ENCODE data around the gene JAK3. TPM values are rescaled to one million over a fixed set of nuclear protein-coding genes. Genes with fewer than 3 reads are reported as not detected.
"Not testable (repeated sequence)": the region's sequence is repeated elsewhere in the genome, so short reads cannot be mapped to it uniquely, and the experiment has no call there.

The JAK3 gene
- total RNA-seq, 1 donor from 2014 or later: 0.26 TPM

- DNase-seq (ENCODE audit: low read depth): no peak
- no peak for FAIRE-seq
- no peak overlapping the region for H3K4me3 ChIP-seq (ENCODE audit: low read depth, low read length)
- no peaks in the 10 kb centered on the region for H3K36me3 ChIP-seq (ENCODE audit: control insufficient read depth, insufficient read depth, low read length)
- TF ChIP-seq CTCF (IDR thresholded peaks at IDR 0.05; ENCODE audit: insufficient read depth, low read length, severe bottlenecking): no peak
- no peaks in the 10 kb centered on the region for H3K27me3 ChIP-seq (ENCODE audit: control insufficient read depth, insufficient read depth, low read length)
Observed at GRCh38 chr19:17807731-17808316, 40.0 kb downstream of the JAK3 start.

GRCh38 chr19:17806945-17807344 is 40.8 kb downstream of the JAK3 start:
- no peak overlapping the region for H3K4me3 ChIP-seq (ENCODE audit: low read depth, low read length)
- H3K27me3 ChIP-seq (ENCODE audit: control insufficient read depth, insufficient read depth, low read length): no peaks in the 10 kb centered on the region
- no peak for DNase-seq (ENCODE audit: low read depth)
- no peak for TF ChIP-seq CTCF (IDR thresholded peaks at IDR 0.05; ENCODE audit: insufficient read depth, low read length, severe bottlenecking)
- no peaks in the 10 kb centered on the region for H3K36me3 ChIP-seq (ENCODE audit: control insufficient read depth, insufficient read depth, low read length)
- FAIRE-seq: no peak

GRCh38 chr19:17805427-17805826 is 42.4 kb downstream of the JAK3 start:
- Histone ChIP-seq H3K36me3 (ENCODE audit: control insufficient read depth, insufficient read depth, low read length) (no peaks in the 10 kb centered on the region), H3K27me3 (ENCODE audit: control insufficient read depth, insufficient read depth, low read length) (no peaks in the 10 kb centered on the region), H3K4me3 (ENCODE audit: low read depth, low read length) (no peak overlapping the region)
- DNase-seq (ENCODE audit: low read depth) (no peak), FAIRE-seq (peak; percentile 64)
- no peak for TF ChIP-seq CTCF (IDR thresholded peaks at IDR 0.05; ENCODE audit: insufficient read depth, low read length, severe bottlenecking)

GRCh38 chr19:17803264-17803896 is 44.4 kb downstream of the JAK3 start:
- DNase-seq (ENCODE audit: low read depth): no peak
- no peak for TF ChIP-seq CTCF (IDR thresholded peaks at IDR 0.05; ENCODE audit: insufficient read depth, low read length, severe bottlenecking)
- FAIRE-seq: no peak
- Histone ChIP-seq H3K4me3 (ENCODE audit: low read depth, low read length) (no peak overlapping the region), H3K36me3 (ENCODE audit: control insufficient read depth, insufficient read depth, low read length) (no peaks in the 10 kb centered on the region), H3K27me3 (ENCODE audit: control insufficient read depth, insufficient read depth, low read length) (no peaks in the 10 kb centered on the region)

- FAIRE-seq (no peak), DNase-seq (ENCODE audit: low read depth) (no peak)
- TF ChIP-seq CTCF (IDR thresholded peaks at IDR 0.05; ENCODE audit: insufficient read depth, low read length, severe bottlenecking): no peak
- no peaks in the 10 kb centered on the region for H3K27me3 ChIP-seq (ENCODE audit: control insufficient read depth, insufficient read depth, low read length)
- no peak overlapping the region for H3K4me3 ChIP-seq (ENCODE audit: low read depth, low read length)
- no peaks in the 10 kb centered on the region for H3K36me3 ChIP-seq (ENCODE audit: control insufficient read depth, insufficient read depth, low read length)
Observed at GRCh38 chr19:17802137-17802858, 45.5 kb downstream of the JAK3 start.

GRCh38 chr19:17798599-17798998 is 49.2 kb downstream of the JAK3 start:
- H3K27me3 ChIP-seq (ENCODE audit: control insufficient read depth, insufficient read depth, low read length); DNase-seq (ENCODE audit: low read depth); H3K4me3 ChIP-seq (ENCODE audit: low read depth, low read length); H3K36me3 ChIP-seq (ENCODE audit: control insufficient read depth, insufficient read depth, low read length); FAIRE-seq: not testable (repeated sequence)

Measured in bronchial epithelial cell (primary cell).